Measurements from ENCODE around the gene SLC37A1.
A peak's percentile ranks its signal among the peaks of the same experiment; 100 is the strongest.

SLC37A1 gene

GRCh38 chr21:42527489-42528158, 14.0 kb downstream of the SLC37A1 start:
- peak; percentile 40 for DNase-seq (ENCODE audit: low read depth)

GRCh38 chr21:42530167-42530518, 16.5 kb downstream of the SLC37A1 start:
- DNase-seq (ENCODE audit: low read depth): no peak

GRCh38 chr21:42531771-42532170, 18.1 kb downstream of the SLC37A1 start:
- DNase-seq (ENCODE audit: low read depth): no peak

- no peak for DNase-seq (ENCODE audit: low read depth)
These were observed 19.0 kb downstream of the SLC37A1 start for GRCh38 chr21:42532466-42533181.

- DNase-seq (ENCODE audit: low read depth): no peak
These were observed 19.8 kb downstream of the SLC37A1 start for GRCh38 chr21:42533306-42533962.

GRCh38 chr21:42533963-42534355, 20.3 kb downstream of the SLC37A1 start:
- DNase-seq (ENCODE audit: low read depth): no peak

- DNase-seq (ENCODE audit: low read depth): no peak
These were observed 21.0 kb downstream of the SLC37A1 start for GRCh38 chr21:42534421-42535378.

GRCh38 chr21:42535602-42536171, 22.0 kb downstream of the SLC37A1 start:
- DNase-seq (ENCODE audit: low read depth): no peak

GRCh38 chr21:42536601-42537000, 22.9 kb downstream of the SLC37A1 start:
- no peak for DNase-seq (ENCODE audit: low read depth)

GRCh38 chr21:42537106-42537742, 23.6 kb downstream of the SLC37A1 start:
- no peak for DNase-seq (ENCODE audit: low read depth)

GRCh38 chr21:42538479-42539275, 25.0 kb downstream of the SLC37A1 start:
- DNase-seq (ENCODE audit: low read depth): no peak

- no peak for DNase-seq (ENCODE audit: low read depth)
These were observed 25.7 kb downstream of the SLC37A1 start for GRCh38 chr21:42539342-42539741.

GRCh38 chr21:42539931-42540343, 26.3 kb downstream of the SLC37A1 start:
- no peak for DNase-seq (ENCODE audit: low read depth)

GRCh38 chr21:42540396-42540795, 26.7 kb downstream of the SLC37A1 start:
- no peak for DNase-seq (ENCODE audit: low read depth)

- DNase-seq (ENCODE audit: low read depth): no peak
These were observed 27.5 kb downstream of the SLC37A1 start for GRCh38 chr21:42541174-42541573.

- DNase-seq (ENCODE audit: low read depth): no peak
These were observed 28.0 kb downstream of the SLC37A1 start for GRCh38 chr21:42541618-42542017.

GRCh38 chr21:42542196-42542595, 28.5 kb downstream of the SLC37A1 start:
- DNase-seq (ENCODE audit: low read depth): no peak

GRCh38 chr21:42542596-42542995, 28.9 kb downstream of the SLC37A1 start:
- DNase-seq (ENCODE audit: low read depth): no peak

- no peak for DNase-seq (ENCODE audit: low read depth)
These were observed 29.6 kb downstream of the SLC37A1 start for GRCh38 chr21:42543106-42543847.

- no peak for DNase-seq (ENCODE audit: low read depth)
These were observed 30.9 kb downstream of the SLC37A1 start for GRCh38 chr21:42544544-42544943.
